ENCODE results near the gene APOL6. TPM values are rescaled to one million over a fixed set of nuclear protein-coding genes. Genes with fewer than 3 reads are reported as not detected.
A peak's percentile ranks its signal among the peaks of the same experiment; 100 is the strongest.

The APOL6 gene
- total and polyA plus RNA-seq, 10 of the 15 experiments (the other 5 are each of a cell fraction or from before 2014, with no cell fraction given): 4.3 to 22.9 (median 9.3) TPM

GRCh38 chr22:35712672-35713071, 64.4 kb downstream of the APOL6 start:
- Histone ChIP-seq H3K9me3 (replicated peaks; ENCODE audit: control insufficient read depth, insufficient read depth, low read length) (no peaks in the 10 kb centered on the region), H3K4me1 (ENCODE audit: control insufficient read depth, insufficient read depth, low read length) (no peaks in the 10 kb centered on the region), H3K27me3 (replicated peaks in 1 of 2; ENCODE audit: control insufficient read depth in 2 of 2, insufficient read depth in 2 of 2, low read length in 1 of 2) (no peaks in the 10 kb centered on the region), H4K20me1 (ENCODE audit: control insufficient read depth, insufficient read depth) (no peaks in the 10 kb centered on the region), H3K9ac (ENCODE audit: control insufficient read depth, insufficient read depth, low read length) (no peak overlapping the region), H3K4me3 (no peak overlapping the region), H3K36me3 (ENCODE audit: control insufficient read depth in 2 of 2, insufficient read depth in 2 of 2, low read length in 1 of 2) (no peaks in the 10 kb centered on the region), H3K27ac (ENCODE audit: control insufficient read depth, insufficient read depth) (no peak overlapping the region), H2AFZ (ENCODE audit: control insufficient read depth, low read depth, low read length) (no peak overlapping the region), H3K79me2 (ENCODE audit: control insufficient read depth, insufficient read depth, low read length) (no peaks in the 10 kb centered on the region), H3K4me2 (ENCODE audit: control insufficient read depth, insufficient read depth) (no peak overlapping the region)
- intact Hi-C loops (cut with micrococcal nuclease; ENCODE audit: unreplicated experiment): no loop called here
- ChIA-PET RAD21 (ENCODE audit: unreplicated experiment) (no interaction called here), CTCF (no interaction called here), SMC1A (ENCODE audit: uncharacterized antibody, unreplicated experiment) (no interaction called here), POLR2A (no interaction called here)
- WGBS (ENCODE audit: insufficient coverage, insufficient replicate concordance, low lambda C conversion rate, missing lambda C conversion rate): 5% methylated on average over 2 of the region's 2 CpGs
- DNase-seq (ENCODE audit: low read depth, low spot score) (no peak), FAIRE-seq (no peak), ATAC-seq (no peak)
- in situ Hi-C loops (cut with MboI): no loop called here
- TF ChIP-seq POLR2AphosphoS2 (IDR thresholded peaks at IDR 0.05; ENCODE audit: low read depth, low read length) (no peak), MYC (IDR thresholded peaks at IDR 0.05; ENCODE audit: insufficient read depth, insufficient read length, insufficient replicate concordance, low read length, severe bottlenecking) (no peak), POLR2A (IDR thresholded peaks at IDR 0.05; ENCODE audit: low read depth, low read length) (no peak), CTCF (IDR thresholded peaks at IDR 0.05 in 2 of 3, conservative IDR thresholded peaks at IDR 0.05 in 1 of 3; ENCODE audit: control insufficient read depth in 2 of 3, extremely low read depth in 1 of 3, insufficient read depth in 1 of 3, low read depth in 3 of 3, low read length in 3 of 3) (0 out of 6 replicates have a peak, but pooled peaks of 1 of the 3 experiments have one; percentile 1), ATF7 (IDR thresholded peaks at IDR 0.05; ENCODE audit: low read depth) (no peak), SKIL (IDR thresholded peaks at IDR 0.05; ENCODE audit: low read depth, poor library complexity, severe bottlenecking) (no peak), RAD21 (IDR thresholded peaks at IDR 0.05; ENCODE audit: insufficient read depth, low read depth, low read length) (0 out of 2 replicates have a peak, but pooled peaks have one; percentile 8), NFYA (IDR thresholded peaks at IDR 0.05; ENCODE audit: borderline replicate concordance, low read depth, low read length) (no peak), USF2 (IDR thresholded peaks at IDR 0.05; ENCODE audit: borderline replicate concordance, low read depth, low read length) (no peak), YY1 (IDR thresholded peaks at IDR 0.05; ENCODE audit: low read depth, low read length) (peak; percentile 57), CBFB (IDR thresholded peaks at IDR 0.05; ENCODE audit: low read depth) (no peak), ZBED1 (IDR thresholded peaks at IDR 0.05; ENCODE audit: borderline replicate concordance) (no peak)
- no TSS peak for BruUV-seq (replicated peaks)
